GM12873 (cell line): ENCODE results near the gene PLPPR5.

Experiments
- TF ChIP-seq, protein P1 (sequence below): IDR thresholded peaks from 2 replicates; pipeline ENCODE4 v1.5.1; 2012; ENCODE audit warnings: low read depth, mild to moderate bottlenecking, moderate library complexity, low read length, control low read depth; ENCODE audit not compliant: insufficient read depth; ENCODE audit errors: missing control alignments

PLPPR5 gene

DNA sequence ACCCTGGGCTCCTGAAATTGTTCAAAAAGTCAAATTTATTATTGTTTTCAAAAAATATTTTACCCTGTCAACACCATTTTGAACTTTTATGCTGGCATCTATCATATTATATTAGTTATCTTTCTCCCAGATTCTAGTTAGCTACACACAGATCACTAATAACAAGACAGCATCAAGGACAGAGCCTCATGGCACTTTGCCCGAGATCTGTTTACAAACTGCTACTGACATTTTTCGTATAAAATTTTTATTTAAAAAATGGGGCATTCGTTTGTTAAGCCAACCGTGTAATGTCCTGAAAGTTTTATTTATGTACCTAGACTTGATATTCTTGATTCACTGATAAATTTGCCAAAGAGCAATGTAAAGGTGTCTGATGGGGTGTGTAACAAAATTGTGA lies 78.1 kb downstream of the PLPPR5 start:
- TF ChIP-seq, protein P1, sequence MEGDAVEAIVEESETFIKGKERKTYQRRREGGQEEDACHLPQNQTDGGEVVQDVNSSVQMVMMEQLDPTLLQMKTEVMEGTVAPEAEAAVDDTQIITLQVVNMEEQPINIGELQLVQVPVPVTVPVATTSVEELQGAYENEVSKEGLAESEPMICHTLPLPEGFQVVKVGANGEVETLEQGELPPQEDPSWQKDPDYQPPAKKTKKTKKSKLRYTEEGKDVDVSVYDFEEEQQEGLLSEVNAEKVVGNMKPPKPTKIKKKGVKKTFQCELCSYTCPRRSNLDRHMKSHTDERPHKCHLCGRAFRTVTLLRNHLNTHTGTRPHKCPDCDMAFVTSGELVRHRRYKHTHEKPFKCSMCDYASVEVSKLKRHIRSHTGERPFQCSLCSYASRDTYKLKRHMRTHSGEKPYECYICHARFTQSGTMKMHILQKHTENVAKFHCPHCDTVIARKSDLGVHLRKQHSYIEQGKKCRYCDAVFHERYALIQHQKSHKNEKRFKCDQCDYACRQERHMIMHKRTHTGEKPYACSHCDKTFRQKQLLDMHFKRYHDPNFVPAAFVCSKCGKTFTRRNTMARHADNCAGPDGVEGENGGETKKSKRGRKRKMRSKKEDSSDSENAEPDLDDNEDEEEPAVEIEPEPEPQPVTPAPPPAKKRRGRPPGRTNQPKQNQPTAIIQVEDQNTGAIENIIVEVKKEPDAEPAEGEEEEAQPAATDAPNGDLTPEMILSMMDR: no peak

DNA sequence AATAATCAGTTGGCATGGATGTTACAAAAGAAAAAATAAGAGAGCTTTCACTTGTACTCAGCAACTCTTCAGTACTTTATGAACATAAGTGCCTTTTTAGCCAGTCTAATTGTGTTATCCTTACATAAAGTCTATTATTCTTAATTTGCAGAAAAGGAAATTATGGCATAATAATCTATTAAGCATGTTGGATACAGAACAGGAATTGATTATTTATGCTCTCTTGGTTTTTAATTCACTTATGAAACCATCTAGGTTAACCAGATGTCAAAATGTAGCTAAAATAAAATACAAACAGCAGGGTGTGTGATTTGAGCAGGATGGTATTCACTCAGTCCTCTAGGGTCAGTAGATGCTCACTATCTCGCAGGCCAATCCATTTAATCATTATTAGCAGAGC lies 79.7 kb downstream of the PLPPR5 start:
- TF ChIP-seq, protein P1: no peak

DNA sequence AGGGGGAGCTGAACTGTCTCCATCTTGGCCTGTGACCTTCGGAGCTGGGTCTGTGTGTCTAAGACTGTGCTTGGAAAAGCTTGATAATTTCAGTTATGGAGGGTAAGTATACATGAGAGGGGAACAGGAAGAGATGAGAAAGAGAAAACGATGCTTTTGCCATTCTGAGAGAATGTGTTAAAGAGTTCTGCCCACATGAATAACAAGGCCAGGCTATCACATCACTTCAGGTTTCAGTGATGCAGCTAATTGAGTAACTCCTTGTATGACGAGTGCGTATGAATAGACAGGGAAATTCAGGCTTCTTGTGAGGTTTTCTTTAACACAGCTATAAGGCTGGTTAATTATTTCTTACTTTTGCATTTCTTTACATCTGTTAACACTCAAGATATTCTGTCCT lies 81.0 kb downstream of the PLPPR5 start:
- TF ChIP-seq, protein P1: no peak

DNA sequence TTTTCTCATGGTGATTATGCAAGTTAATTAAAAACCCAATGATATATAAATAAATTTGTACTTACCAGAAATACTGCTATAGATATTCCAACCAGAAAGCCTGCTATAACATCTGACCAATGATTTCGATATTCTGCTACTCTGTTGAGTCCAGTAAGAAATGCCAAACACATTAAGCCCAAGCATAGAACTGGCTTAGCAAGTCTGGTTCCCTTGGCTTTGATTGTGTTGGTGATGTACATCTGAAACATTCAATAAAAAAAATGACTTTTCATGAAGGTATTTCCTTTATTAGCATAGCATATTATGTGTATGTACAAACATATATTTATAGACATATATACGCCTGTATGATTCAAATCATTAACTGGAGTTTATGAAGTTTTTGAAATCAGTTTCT lies 82.8 kb downstream of the PLPPR5 start:
- TF ChIP-seq, protein P1: no peak

DNA sequence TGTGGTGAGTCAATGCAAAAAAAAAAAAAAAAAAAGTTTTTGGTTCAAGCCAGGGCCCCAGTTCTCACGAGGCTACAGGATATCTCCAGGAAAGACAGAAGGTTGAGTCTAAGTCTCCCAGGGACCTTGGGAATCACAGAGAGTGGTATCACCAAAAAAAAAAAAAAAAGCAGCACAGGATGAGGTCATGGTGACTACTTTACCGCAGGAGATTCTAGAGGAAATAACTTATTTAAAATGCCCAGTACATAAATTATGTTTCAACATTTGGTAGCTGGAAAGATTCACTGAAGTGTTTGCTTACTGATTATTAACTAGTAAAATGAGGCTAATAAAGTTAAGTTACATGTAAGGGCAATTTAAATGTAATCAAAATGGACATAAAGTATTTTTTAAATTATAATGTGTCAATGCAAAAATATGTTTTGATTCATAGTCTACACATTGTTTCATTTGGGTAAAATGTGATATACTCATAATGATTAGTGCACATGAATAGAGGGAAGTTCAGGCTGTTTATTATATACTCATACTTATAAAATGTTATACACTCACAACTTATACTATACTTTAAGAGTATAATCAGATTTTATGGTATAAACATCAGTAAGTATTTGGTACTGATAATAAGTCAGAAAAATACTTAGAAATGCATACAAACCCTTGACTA lies 84.1 kb downstream of the PLPPR5 start:
- TF ChIP-seq, protein P1: no peak

DNA sequence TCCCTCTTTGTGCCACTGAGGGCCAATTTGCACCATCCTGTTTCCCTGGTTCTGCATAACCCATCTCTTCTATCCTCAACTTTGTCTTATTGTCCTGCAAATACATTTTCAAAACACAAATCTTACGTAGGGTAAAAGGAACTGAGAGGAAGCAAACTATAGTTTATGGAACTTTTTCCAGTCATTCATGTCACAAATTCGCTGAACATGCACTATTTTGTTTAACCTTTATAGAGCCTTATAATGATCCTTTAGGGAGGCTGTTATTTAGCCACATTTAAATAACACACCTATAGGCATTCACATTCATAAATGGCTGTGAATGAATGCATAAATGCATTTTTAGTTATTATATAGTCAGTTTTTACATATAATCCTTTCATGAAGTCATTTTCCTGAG lies 85.0 kb downstream of the PLPPR5 start:
- TF ChIP-seq, protein P1: no peak

DNA sequence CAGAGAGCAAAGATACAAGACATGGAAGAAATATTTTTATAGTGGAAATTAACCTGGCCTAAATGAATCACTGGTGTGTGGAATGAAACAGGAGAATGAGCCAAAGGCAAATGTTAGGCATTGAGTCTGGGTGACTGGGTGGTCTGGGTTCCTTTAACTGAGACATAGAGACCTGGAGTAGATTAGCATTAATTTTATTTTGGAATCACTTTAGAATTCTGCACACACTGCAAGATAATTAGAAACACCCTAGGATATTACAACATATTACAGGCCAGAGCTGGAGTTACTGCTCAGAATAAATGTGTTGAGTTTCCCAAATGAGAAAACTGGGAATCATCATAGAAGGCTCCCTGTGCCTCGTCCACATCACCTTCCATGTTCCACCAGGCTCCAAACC lies 85.5 kb downstream of the PLPPR5 start:
- TF ChIP-seq, protein P1: no peak
